CD4-positive, CD25-positive, alpha-beta regulatory T cell (primary cell): Measurements from ENCODE around the gene ZNRF3. TPM values are rescaled to one million over a fixed set of nuclear protein-coding genes. Genes with fewer than 3 reads are reported as not detected.
"Not testable (repeated sequence)": the region's sequence is repeated elsewhere in the genome, so short reads cannot be mapped to it uniquely, and the experiment has no call there.

Experiments
- ATAC-seq, 2 donors: fragments of 150-1000 bp; cut with Tn5 transposase; one replicate each; pipeline ENCODE4 v1.10.0; 2021; ENCODE audit warnings: low read depth in 2 of 2, moderate number of reproducible peaks in 2 of 2, moderate library complexity in 1 of 2
- DNase-seq, 3 donors: peaks; one replicate each; pipeline versions ENCODE4 v3.0.0 to v3.0.0-alpha.2; 2012 to 2022; ENCODE audit warnings: mixed read lengths in 1 of 3
- H3K27ac ChIP-seq: one replicate; pipeline ENCODE4 v1.7.0; 2013; ENCODE audit warnings: mild to moderate bottlenecking, low read length; ENCODE audit not compliant: insufficient read depth, poor library complexity, severe bottlenecking
- H3K27me3 ChIP-seq: one replicate; pipeline ENCODE4 v1.7.0; 2013; ENCODE audit warnings: low read length; ENCODE audit not compliant: control insufficient read depth, insufficient read depth
- H3K36me3 ChIP-seq: one replicate; pipeline ENCODE4 v1.7.0; 2013; ENCODE audit warnings: mild to moderate bottlenecking, low read length, moderate library complexity; ENCODE audit not compliant: control insufficient read depth, insufficient read depth
- H3K4me1 ChIP-seq: 2 replicates; pipeline ENCODE4 v1.7.0; 2013; ENCODE audit warnings: mild to moderate bottlenecking, low read length; ENCODE audit not compliant: insufficient read depth, control insufficient read depth, poor library complexity, severe bottlenecking
- H3K4me3 ChIP-seq: one replicate; pipeline ENCODE4 v1.7.0; 2013; ENCODE audit warnings: low read depth, mild to moderate bottlenecking, low read length, moderate library complexity
- H3K9me3 ChIP-seq, 2 experiments: 1 replicate in 1 of 2; 2 replicates in 1 of 2; pipeline ENCODE4 v1.7.0; 2013; ENCODE audit warnings: low read length in 2 of 2, mild to moderate bottlenecking in 1 of 2, moderate library complexity in 1 of 2; ENCODE audit not compliant: control insufficient read depth in 2 of 2
- H3K27ac Mint-ChIP-seq, 3 donors: one replicate each; pipeline ENCODE4 v1.8.0; 2020 to 2022; ENCODE audit warnings: mild to moderate bottlenecking in 3 of 3, mixed read lengths in 3 of 3, moderate library complexity in 2 of 3
- H3K27me3 Mint-ChIP-seq: one replicate; pipeline ENCODE4 v1.8.0; 2022; ENCODE audit warnings: mild to moderate bottlenecking, mixed read lengths
- H3K36me3 Mint-ChIP-seq: one replicate; pipeline ENCODE4 v1.8.0; 2020; ENCODE audit warnings: mixed read lengths
- H3K4me1 Mint-ChIP-seq, 4 donors: one replicate each; pipeline ENCODE4 v1.8.0; 2020 to 2022; ENCODE audit warnings: mixed read lengths in 4 of 4, mild to moderate bottlenecking in 1 of 4
- H3K4me3 Mint-ChIP-seq, 4 donors: one replicate each; pipeline ENCODE4 v1.8.0; 2020 to 2022; ENCODE audit warnings: mild to moderate bottlenecking in 4 of 4, mixed read lengths in 4 of 4, moderate library complexity in 3 of 4
- H3K9me3 Mint-ChIP-seq, 7 donors: one replicate each; pipeline ENCODE4 v1.8.0; 2020 to 2022; ENCODE audit warnings: mixed read lengths in 7 of 7, mild to moderate bottlenecking in 3 of 7, moderate library complexity in 2 of 7
- polyA plus RNA-seq, 4 donors: library from polyadenylated mRNA; unstranded; fragments of 300-500 nt; fragmentation: Illumina TruSeq; gene quantifications; one replicate each; pipeline ENCODE4 v1.2.3, GENCODE V29; 2021
- total RNA-seq: library from RNA; stranded (reverse); gene quantifications from one replicate; pipeline ENCODE4 v1.2.3, GENCODE V29; 2022

Gene ZNRF3
- total and polyA plus RNA-seq, 5 donors from 2014 or later, result 0.06 to 0.35 (median 0.24) TPM

DNA sequence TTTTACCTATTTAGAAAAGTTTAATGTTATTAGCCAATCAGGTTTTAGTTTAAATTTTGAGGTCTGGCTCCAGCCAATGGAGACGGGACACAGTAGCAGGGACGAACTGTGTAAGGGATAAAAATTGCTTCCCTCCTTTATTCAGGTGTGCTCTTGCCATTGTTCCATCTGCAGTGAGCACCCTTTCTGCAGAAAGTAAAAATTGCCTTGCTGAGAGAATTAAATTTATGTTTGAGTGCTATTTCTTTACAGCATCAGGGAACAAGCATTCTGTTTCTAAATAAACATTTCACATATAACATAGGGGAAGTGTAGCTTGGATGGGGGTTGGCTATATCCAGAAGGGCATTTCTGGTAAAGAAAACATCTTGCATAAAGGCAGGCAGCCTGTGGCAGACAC, 36.4 kb upstream of the ZNRF3 start:
- Mint-ChIP-seq H3K4me1 (no peaks in the 10 kb centered on the region), H3K9me3 (peaks cover 0 to 15% (median 2%) of the 10 kb centered on the region in 7 donors), H3K27me3 (no peaks in the 10 kb centered on the region), H3K36me3 (no peaks in the 10 kb centered on the region), H3K4me3 (no peak overlapping the region), H3K27ac (no peak overlapping the region)
- no peaks in the 10 kb centered on the region for H3K27me3 ChIP-seq
- H3K27ac ChIP-seq, result no peak overlapping the region
- ATAC-seq (no peak), DNase-seq (no peak)
- H3K4me3 ChIP-seq, result no peak overlapping the region
- H3K9me3 ChIP-seq, result peaks cover 1 to 18% of the 10 kb centered on the region in 2 experiments
- H3K4me1 ChIP-seq, result no peaks in the 10 kb centered on the region
- H3K36me3 ChIP-seq, result no peaks in the 10 kb centered on the region

DNA sequence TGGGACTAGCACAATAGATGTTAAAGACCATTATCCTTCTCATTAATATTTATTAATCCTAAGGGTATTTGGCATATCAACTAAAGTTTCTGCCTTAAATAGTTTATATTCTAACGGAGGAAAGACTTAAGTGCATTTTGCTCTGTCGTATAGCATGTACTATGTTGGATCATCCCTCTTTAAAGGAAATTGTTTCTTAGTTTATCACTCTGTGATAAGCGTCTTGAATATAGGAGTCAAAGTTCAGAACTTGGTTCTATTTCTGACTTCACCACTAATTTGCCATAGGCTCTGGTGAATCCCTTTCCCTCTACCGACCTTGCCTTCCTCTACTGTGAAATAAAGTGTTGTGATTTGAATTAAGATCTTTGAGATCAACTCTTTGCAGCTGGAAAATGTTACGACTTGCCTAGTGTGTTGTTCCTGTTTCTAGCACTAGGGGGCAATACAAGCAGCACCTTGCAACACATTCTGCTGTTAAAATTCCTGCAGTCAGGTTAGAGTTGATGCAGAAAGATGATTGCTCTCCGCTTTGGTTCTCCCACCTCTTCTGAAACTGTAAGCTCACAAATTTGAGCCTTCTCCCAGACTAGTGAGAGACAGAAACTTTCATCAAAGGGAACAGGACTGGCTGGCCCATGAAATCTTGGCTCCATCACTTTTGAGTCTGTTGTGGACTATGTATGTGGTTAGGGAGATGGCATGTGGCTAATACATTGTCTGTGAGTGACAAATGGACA, 27.8 kb upstream of the ZNRF3 start:
- Histone ChIP-seq H3K9me3 (no peaks in the 10 kb centered on the region), H3K36me3 (no peaks in the 10 kb centered on the region), H3K27me3 (no peaks in the 10 kb centered on the region), H3K4me3 (no peak overlapping the region), H3K4me1 (no peaks in the 10 kb centered on the region), H3K27ac (no peak overlapping the region)
- Mint-ChIP-seq H3K27ac (no peak overlapping the region), H3K9me3 (no peaks in the 10 kb centered on the region), H3K27me3 (peaks cover 9% of the 10 kb centered on the region), H3K36me3 (no peaks in the 10 kb centered on the region), H3K4me3 (no peak overlapping the region), H3K4me1 (no peaks in the 10 kb centered on the region)
- ATAC-seq (no peak), DNase-seq (peak; percentile 13 to 72 (median 56))

DNA sequence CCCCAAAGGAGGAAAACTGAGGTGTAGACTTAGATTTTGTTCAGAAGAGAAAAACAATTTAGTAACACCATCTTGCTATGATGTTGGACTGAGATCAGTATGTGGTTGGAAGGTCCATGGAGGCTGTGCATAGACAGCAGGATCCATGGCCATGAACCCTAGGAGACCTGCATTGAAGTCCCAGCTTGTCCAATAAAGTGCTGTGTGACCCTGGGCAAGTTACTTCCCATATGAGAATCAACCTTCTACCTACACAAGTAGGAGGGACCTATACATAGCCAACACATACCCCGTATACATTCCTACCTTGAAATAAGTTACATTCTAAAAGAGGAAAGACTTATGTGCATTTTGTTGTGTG, 27.3 kb upstream of the ZNRF3 start:
- Mint-ChIP-seq H3K4me3 (peak overlapping the region in 1 of 4 donors; percentile 55), H3K36me3 (no peaks in the 10 kb centered on the region), H3K9me3 (no peaks in the 10 kb centered on the region), H3K27me3 (peaks cover 9% of the 10 kb centered on the region), H3K27ac (no peak overlapping the region), H3K4me1 (no peaks in the 10 kb centered on the region)
- ATAC-seq, result no peak
- Histone ChIP-seq H3K27ac (no peak overlapping the region), H3K27me3 (no peaks in the 10 kb centered on the region), H3K9me3 (no peaks in the 10 kb centered on the region), H3K4me3 (no peak overlapping the region), H3K36me3 (no peaks in the 10 kb centered on the region), H3K4me1 (no peaks in the 10 kb centered on the region)
- no peak for DNase-seq

DNA sequence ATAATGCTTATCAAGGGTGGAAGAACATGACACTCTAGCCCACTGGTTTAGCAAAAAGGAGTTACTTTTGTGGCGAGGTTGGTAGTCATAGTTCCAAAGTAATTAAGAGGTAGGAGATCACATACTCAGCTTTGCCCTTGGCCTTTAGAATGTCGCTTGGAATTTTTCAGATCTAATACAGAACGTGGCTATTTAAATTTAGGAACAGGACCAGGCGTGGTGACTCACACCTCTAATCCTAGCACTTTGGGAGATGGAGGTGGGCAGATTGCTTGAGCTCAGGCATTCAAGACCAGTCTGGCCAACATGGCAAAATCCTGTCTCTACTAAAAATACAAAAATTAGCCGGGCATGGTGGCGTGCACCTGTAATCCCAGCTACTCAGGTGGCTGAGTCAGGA, 26.1 kb upstream of the ZNRF3 start:
- Histone ChIP-seq H3K9me3 (no peaks in the 10 kb centered on the region), H3K4me3 (no peak overlapping the region), H3K4me1 (no peaks in the 10 kb centered on the region), H3K27me3 (no peaks in the 10 kb centered on the region), H3K36me3 (no peaks in the 10 kb centered on the region), H3K27ac (no peak overlapping the region)
- Mint-ChIP-seq H3K4me3 (no peak overlapping the region), H3K9me3 (no peaks in the 10 kb centered on the region), H3K27me3 (peaks cover 9% of the 10 kb centered on the region), H3K36me3 (no peaks in the 10 kb centered on the region), H3K27ac (no peak overlapping the region), H3K4me1 (no peaks in the 10 kb centered on the region)
- ATAC-seq (no peak), DNase-seq (no peak)

DNA sequence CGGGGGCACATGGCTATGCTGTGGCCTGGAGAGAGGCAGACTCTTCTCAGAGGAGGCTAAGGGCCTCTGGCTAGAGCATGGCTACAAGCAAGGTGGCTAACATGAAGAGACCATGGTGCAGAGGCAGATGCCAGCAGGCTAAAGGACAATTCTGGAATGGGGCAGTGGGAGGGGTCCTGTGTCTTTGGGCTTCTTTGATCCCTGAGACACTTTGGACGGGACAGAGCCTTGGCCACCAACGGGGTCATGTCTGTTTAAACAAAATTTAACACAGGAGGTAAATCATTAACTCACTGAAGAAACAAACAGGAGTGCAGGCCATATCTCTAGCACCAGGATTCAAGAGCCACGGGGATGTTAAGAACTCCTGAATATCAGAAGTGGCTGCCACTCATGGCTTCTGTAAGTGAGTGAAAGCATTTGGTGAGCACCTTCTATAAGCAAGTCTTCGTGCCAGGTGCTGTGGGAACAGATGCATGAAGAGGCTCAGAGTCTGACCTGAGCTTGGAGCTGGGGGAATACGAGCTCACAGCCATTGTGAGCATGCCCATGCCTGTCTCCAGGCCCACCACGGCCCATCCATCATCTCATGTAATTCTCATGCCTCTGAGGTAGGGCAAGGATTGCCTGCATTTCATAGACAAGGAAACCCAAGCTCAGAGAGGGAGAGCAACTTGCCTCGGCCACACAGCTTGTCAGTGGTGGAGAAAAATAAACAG, 18.3 kb upstream of the ZNRF3 start:
- H3K4me1 ChIP-seq, result no peaks in the 10 kb centered on the region
- H3K27ac Mint-ChIP-seq, result peak overlapping the region in 1 of 3 donors; percentile 53
- no peak for ATAC-seq

DNA sequence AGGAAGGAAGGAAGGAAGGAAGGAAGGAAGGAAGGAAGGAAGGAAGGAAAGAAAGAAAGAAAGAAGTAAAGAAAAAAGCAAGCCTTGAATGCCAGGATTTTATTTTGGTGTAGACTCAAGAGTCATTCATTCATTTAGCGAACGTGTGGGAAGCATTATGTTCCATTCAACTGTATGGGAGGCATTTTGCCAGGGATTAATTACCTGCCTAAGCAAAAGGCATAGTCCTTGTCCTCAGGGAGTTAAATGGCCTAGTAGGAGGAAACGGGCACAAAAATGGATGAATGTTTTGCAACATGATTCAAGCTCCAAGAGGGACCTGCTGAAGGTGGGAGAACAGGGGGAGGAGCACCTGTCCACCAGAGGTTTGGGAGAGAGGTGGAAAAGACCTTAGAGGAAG, 16.2 kb upstream of the ZNRF3 start:
- H3K4me3 ChIP-seq, result no peak overlapping the region
- H3K4me3 Mint-ChIP-seq, result no peak overlapping the region
- H3K27me3 Mint-ChIP-seq, result peaks cover 19% of the 10 kb centered on the region
- no peaks in the 10 kb centered on the region for H3K27me3 ChIP-seq
- no peaks in the 10 kb centered on the region for H3K9me3 Mint-ChIP-seq
- H3K4me1 ChIP-seq, result no peaks in the 10 kb centered on the region
- no peak overlapping the region for H3K27ac ChIP-seq
- no peaks in the 10 kb centered on the region for H3K4me1 Mint-ChIP-seq
- H3K36me3 ChIP-seq, result no peaks in the 10 kb centered on the region
- no peaks in the 10 kb centered on the region for H3K9me3 ChIP-seq
- no peak overlapping the region for H3K27ac Mint-ChIP-seq
- no peaks in the 10 kb centered on the region for H3K36me3 Mint-ChIP-seq
- DNase-seq, result no peak
- no peak for ATAC-seq

More for the DNA sequence above, 18.3 kb upstream of the ZNRF3 start:
- Mint-ChIP-seq H3K9me3 (no peaks in the 10 kb centered on the region), H3K27me3 (peaks cover 14% of the 10 kb centered on the region), H3K4me3 (no peak overlapping the region), H3K4me1 (no peaks in the 10 kb centered on the region), H3K36me3 (no peaks in the 10 kb centered on the region)
- Histone ChIP-seq H3K9me3 (no peaks in the 10 kb centered on the region), H3K27me3 (no peaks in the 10 kb centered on the region), H3K27ac (no peak overlapping the region), H3K4me3 (no peak overlapping the region), H3K36me3 (no peaks in the 10 kb centered on the region)
- no peak for DNase-seq

DNA sequence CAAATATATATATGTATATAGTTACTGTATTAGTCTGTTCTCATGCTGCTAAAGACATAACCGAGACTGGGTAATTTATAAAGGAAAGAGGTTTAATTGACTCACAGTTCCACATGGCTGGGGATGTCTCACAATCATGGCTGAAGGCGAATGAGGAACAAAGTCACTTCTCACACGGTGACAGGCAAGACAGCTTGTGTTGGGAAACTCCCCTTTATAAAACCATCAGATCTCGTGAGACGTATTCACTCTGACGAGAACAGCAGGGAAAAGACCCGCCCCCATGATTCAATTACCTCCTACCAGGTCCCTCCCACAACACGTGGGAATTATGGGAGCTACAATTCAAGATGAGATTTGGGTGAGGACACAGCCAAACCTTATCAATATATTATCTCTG, 15.0 kb upstream of the ZNRF3 start:
- H3K27ac Mint-ChIP-seq, DNase-seq, H3K4me1 Mint-ChIP-seq, H3K36me3 ChIP-seq, ATAC-seq, H3K36me3 Mint-ChIP-seq, H3K27ac ChIP-seq, H3K4me1 ChIP-seq, H3K4me3 Mint-ChIP-seq, H3K9me3 Mint-ChIP-seq, H3K4me3 ChIP-seq, H3K27me3 ChIP-seq, H3K9me3 ChIP-seq: not testable (repeated sequence)
- H3K27me3 Mint-ChIP-seq, result peaks cover 15% of the 10 kb centered on the region

DNA sequence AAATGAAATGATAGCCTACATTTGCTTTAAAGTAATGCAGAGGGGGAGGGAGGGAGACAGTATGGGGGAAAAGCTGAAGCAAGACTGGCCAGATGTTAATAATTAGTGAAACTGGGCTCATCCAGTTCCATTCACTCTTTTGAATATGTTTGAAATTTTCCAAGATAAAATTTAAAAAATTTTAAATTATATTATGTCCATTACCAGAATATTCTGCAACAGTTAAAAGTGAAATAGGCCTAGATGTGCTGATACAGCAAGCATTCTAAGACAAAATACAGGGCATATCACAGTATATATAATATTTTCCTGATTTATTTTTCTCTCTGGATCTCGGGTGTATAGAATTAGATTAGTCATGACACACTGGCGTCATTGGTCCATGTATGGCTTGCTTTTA, 13.6 kb upstream of the ZNRF3 start:
- H3K27ac ChIP-seq, result no peak overlapping the region
- H3K36me3 Mint-ChIP-seq, result no peaks in the 10 kb centered on the region

More for the DNA sequence above, 13.6 kb upstream of the ZNRF3 start:
- Histone ChIP-seq H3K4me3 (no peak overlapping the region), H3K27me3 (no peaks in the 10 kb centered on the region), H3K36me3 (no peaks in the 10 kb centered on the region), H3K9me3 (no peaks in the 10 kb centered on the region), H3K4me1 (no peaks in the 10 kb centered on the region)
- Mint-ChIP-seq H3K9me3 (peaks cover 0 to 1% (median 0%) of the 10 kb centered on the region in 7 donors), H3K4me1 (peaks cover 0 to 2% (median 1%) of the 10 kb centered on the region in 4 donors), H3K27ac (no peak overlapping the region), H3K27me3 (peaks cover 6% of the 10 kb centered on the region), H3K4me3 (no peak overlapping the region)
- no peak for DNase-seq
- ATAC-seq, result no peak
